NCI-H460 (cell line): ENCODE data around the gene TPRG1L. TPM values are rescaled to one million over a fixed set of nuclear protein-coding genes. Genes with fewer than 3 reads are reported as not detected.

ENCODE experiments used
- DNase-seq: peaks from one replicate; pipeline ENCODE4 v3.0.0-alpha.2; 2016; ENCODE audit warnings: low read depth; ENCODE audit errors: extremely low read depth
- total RNA-seq: library from RNA; depleted of rRNA; stranded (reverse); fragments of >200 nt; shearing (Covaris generic); gene quantifications from 2 replicates; pipeline ENCODE4 v1.2.3, GENCODE V29; 2014

Gene TPRG1L
- total RNA-seq, 1 experiment from 2014 or later = 7.0 TPM

DNA sequence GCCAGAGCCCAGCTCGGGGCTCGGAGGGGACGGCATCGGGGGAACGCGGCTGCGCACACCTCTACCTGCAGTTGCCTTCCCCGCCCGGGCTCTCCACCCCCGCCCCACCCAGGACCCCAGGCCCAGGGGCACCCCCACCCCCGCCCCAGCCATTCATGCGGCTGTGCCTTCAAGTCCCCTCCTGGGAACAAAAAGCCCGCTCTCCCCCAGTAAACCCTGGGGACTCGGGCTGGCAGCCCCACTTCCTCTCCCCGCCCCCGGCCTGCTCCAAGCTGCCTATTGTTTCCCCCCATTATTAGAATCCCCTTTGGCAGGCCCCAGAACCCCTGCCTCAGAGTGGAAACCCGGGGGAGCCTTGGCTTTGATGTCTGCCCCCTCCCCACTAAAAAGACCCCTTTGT lies 31.5 kb upstream of the TPRG1L start:
- DNase-seq = no peak

GRCh38 chr1:3593745-3594144 lies 31.1 kb upstream of the TPRG1L start:
- no peak for DNase-seq

- no peak for DNase-seq
These were observed 30.0 kb upstream of the TPRG1L start for GRCh38 chr1:3594706-3595377.

GRCh38 chr1:3595949-3596348 lies 28.9 kb upstream of the TPRG1L start:
- DNase-seq = no peak

DNA sequence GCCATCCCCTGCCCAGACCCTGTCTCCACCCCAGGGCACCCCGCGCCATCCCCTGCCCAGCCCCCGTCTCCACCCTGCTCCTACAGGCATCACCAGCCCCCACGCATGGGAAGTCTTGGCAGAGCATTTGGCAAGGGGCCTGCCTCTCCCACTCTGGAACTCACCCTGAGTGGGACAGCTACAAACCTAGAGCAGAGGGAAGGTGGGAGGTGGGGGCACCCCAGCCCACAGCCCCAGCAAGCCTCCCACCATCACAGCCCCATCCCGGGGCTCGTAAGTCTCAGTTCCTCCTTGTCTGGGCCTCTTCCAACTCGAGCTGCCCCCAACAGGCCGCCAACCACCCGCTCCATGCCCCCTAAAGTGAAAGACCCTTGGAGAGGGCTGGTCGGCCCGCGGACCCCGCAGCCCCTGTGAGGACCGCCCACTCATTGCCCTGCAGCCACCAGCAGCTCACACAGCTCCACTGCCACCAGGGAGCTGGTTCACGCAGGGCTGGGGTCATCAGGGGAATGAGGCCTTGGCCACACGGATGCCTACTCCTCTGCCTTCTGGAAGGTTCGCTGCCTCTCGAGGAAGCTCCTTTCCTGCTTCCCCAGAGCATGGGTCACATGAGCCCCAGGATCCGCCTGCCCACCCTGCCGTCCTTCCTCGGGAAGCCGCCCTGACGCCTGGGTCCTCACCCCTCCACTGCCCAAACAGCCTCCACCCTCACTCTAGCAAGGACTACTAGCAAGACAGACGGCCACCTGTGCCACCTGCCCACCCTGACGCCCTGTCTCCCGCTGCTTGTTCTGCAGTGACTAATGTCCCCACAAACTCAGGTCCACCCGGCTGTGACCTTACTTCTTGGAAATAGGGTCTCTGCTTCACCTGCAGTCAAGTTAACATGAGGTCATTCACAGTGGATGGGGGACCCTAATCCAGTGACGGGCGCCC lies 27.9 kb upstream of the TPRG1L start:
- DNase-seq = no peak

- DNase-seq = no peak
These were observed 27.2 kb upstream of the TPRG1L start for GRCh38 chr1:3597599-3597964.

DNA sequence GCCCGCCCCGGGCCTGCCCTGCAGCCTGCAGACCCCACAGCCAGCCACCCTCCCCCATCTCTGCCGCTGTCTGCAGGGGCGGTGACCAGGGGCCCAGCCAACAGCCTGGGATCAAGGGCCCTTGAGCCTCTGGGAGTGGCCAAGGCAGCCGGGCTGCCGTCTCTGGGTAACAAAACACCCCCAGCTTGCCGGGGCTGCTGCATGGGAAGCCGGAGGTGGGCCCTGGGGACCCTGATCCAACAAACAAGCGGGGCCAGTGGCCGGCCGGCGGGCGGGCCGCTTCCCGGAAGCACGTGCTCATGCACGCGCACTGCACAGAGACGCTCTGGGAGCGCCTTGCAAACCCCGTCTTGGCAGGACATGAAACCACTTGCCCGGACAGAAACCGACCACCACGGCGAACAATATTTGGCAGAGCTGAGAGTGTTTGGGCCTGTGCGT lies 26.7 kb upstream of the TPRG1L start:
- DNase-seq = no peak

DNA sequence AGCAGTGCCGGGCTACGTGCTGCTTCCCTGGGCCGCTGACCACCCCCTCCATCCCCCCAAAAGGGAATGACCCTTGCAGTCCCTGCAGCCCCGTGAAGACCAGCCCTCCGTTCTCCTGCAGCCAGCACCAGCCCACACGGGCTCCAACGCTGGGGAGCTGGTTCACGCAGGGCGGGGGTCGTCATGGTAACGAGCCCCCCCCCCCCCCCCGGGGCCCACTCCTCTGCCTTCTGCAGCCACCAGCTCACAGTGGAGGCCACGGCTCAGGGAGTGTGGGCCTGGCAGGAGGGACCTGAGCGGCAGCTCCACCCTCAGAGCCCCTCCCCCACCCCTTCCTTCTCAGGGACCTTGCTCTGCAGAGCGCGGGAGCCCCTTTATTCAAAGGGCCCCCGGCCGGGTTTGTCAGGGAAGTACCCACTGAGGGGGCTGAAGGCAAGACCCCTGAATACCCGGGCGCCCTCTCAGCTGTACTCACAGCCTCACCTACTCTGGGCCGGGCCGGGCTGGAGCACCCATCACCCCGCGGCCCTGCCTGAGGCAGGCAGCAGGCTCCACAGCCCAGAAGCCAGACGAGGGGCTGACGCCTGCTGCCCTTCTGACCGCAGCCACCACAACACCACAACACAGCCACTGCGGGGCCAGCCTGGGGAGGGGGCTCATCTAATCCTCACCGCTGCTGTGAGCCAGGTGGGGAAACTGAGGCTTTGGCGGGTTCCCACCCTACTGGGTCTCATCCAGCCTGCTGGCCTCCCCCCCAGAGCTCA lies 26.1 kb upstream of the TPRG1L start:
- DNase-seq = no peak

GRCh38 chr1:3599286-3599811 lies 25.5 kb upstream of the TPRG1L start:
- DNase-seq = no peak

GRCh38 chr1:3599816-3600215 lies 25.0 kb upstream of the TPRG1L start:
- no peak for DNase-seq

GRCh38 chr1:3600354-3600753 lies 24.5 kb upstream of the TPRG1L start:
- DNase-seq = no peak

DNA sequence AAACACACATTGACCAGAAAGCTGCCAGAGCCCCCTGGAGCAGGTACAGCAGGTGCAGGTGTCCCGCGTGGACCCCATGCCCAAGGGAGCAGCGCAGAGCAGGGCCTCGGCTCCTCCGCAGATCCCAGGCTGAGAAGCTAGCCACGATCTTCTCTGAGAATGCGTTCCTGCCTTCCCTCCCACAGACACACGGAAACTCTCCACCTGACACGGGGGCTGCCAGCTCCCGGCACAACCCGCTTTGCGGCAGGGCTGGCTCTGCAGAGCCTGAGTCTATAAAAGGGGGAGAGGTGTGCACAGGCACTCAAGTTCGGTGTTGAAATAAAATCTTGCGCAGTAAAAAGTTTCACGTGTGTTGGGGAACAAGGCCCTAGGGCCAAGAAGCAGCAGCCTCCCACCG lies 23.1 kb upstream of the TPRG1L start:
- DNase-seq = no peak

GRCh38 chr1:3602375-3602774 lies 22.4 kb upstream of the TPRG1L start:
- DNase-seq = no peak

- no peak for DNase-seq
These were observed 21.7 kb upstream of the TPRG1L start for GRCh38 chr1:3603156-3603555.

- DNase-seq = no peak
These were observed 21.0 kb upstream of the TPRG1L start for GRCh38 chr1:3603571-3604467.

DNA sequence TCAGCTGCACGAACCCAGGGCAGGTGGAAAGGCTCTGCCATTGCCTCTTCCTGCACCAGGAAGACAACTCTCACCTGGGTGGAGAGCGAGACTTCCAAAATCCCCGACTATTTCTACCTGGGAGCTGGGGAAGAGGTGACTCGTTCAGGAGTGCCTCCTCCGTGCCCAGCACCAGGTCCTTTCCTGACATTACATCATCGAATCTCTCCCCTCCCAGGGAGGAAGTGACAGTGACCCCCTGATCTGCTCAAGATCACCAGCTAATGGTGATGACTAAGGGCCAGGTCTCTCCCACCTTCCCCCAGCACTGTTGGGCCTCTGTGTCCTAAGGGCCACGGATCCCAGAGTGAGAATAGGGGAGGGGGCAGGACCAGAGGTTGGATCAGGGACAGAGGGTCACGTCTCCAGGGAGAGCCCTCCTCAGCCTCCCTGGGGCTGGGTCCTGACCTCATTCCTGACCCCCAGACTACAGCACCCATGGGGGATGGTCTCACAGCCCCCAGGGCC lies 20.3 kb upstream of the TPRG1L start:
- DNase-seq = no peak

DNA sequence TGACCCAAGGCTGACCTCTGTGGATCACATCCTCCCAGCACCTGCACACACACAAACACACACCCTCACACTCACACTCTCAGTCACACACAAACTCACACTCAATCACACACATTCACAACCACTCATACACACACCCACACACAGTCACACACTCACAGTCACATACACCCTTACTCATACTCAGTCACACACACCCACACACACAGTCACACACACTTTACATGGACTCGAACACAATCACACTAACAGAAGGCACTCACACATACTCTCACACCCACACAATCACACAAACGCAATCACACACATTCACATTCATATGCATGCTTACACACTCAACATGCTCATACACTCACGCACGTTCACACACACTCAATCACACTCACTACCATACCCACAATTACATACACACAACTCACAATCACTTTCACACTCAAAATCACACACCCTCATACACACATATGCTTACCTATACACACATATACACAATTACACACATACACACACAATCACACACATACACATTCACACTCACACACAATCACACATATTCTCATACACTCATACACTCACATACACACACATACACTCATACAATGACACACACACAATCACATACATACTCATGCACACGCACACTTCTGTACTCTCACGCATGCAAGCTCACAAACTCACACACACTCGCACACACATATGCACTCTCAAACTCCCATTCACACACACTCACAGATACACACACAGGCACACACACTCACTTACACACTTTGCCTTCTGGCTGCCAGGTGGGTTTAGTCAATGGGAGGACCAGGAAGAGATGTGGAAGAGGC lies 19.6 kb upstream of the TPRG1L start:
- no peak for DNase-seq

GRCh38 chr1:3606779-3607702 lies 17.8 kb upstream of the TPRG1L start:
- DNase-seq = no peak
